Ammon's horn (tissue), 1 donor: ENCODE data around the gene RNASE4.
"Not testable (repeated sequence)": the region's sequence is repeated elsewhere in the genome, so short reads cannot be mapped to it uniquely, and the experiment has no call there.

Experiments
- DNase-seq: peaks from one replicate; pipeline ENCODE4 v3.0.0-alpha.2; 2016; ENCODE audit warnings: low spot score

Gene RNASE4, protein sequence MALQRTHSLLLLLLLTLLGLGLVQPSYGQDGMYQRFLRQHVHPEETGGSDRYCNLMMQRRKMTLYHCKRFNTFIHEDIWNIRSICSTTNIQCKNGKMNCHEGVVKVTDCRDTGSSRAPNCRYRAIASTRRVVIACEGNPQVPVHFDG

GRCh38 chr14:20683891-20684661, at the start of gene RNASE4:
Gene RNASE4 (plus strand): TSS chr14:20684560. CDS start chr14:20699372, 14,812 bp downstream.
- peak; percentile 74 for DNase-seq

DNA sequence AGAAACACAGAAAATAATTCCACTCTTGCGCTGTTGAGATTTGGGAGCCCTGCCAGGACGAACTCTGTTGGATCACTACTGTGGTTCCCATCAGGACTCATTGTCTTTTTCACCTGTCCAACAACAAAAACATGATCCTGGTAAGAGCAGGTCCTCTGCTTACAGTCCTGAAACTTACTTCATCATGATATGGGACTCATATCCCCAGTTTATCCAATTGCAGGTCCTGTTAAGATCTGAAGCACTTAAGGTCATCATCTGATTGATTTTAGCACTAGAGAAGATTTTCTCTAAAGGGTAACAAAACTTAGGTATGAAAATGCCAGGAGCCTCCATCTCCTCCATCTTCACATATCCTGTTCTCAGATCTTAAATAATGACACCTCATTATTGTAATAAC, 42.8 kb upstream of the RNASE4 start, which contains the start of gene OR6S1:
Gene OR6S1, minus strand, starts transcription at position 101 of the 400 bp plus-strand sequence. Its CDS starts 0 bp downstream, at position 101.
- no peak for DNase-seq

DNA sequence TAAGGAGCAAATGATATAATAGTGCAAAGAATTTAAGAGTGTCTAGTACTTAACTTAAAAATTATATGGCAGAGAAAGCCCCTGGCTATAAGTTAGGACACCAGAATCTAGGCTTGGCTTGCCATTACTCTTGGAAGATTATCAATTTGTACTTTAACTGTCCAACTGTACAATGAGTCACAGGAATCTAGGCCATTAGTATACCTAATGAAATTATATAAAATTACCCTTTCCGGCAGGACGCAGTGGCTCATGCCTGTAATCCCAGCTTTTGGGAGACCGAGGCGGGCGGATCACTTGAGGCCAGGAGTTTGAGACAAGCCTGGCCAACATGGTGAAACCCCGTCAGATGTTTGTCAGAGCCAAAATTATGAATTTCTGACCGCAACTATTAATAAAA, 42.2 kb upstream of the RNASE4 start:
- no peak for DNase-seq

GRCh38 chr14:20642755-20643154, 41.6 kb upstream of the RNASE4 start:
- not testable (repeated sequence) for DNase-seq

GRCh38 chr14:20644520-20644919, 39.8 kb upstream of the RNASE4 start:
- DNase-seq: no peak

DNA sequence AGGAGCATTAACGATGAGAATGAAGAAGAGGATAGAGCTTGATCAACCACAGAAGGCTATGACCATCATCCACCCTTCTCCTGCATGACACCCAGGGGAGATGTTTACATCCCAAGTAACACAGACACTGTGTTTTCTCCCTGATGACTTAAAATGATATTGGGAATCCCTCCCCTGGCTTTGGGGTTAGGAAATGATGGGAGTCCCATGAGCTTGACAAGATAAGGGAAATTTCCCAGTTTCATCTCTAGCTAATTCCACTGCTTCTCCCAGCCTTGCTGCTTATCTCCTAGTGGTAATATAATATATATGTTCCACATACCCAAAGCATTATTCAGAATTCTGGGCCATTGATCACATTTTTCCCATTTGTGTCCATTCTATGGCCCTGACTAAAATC, 38.9 kb upstream of the RNASE4 start:
- no peak for DNase-seq

- peak; percentile 35 for DNase-seq
Observed at GRCh38 chr14:20652996-20653975, 31.1 kb upstream of the RNASE4 start.

DNA sequence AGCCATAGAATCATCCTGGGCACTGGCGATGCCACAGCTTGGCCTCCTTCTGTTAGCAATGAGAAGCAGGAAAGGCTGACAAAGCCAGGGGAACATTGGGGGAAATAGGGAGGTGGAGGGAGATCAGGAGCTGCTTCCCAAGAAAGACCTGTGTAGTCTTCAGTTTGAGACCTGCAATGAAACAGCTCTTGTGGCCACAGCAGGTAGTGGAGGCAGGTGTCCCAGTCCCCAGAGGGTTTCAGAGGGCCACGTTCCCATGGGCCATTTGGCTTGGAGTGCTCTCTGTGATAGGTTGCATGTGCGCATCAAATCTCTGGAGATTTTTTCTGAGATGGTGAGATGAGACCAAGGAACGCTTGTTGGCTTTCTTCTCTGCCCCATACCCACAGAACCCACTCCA, 28.5 kb upstream of the RNASE4 start:
- DNase-seq: no peak

DNA sequence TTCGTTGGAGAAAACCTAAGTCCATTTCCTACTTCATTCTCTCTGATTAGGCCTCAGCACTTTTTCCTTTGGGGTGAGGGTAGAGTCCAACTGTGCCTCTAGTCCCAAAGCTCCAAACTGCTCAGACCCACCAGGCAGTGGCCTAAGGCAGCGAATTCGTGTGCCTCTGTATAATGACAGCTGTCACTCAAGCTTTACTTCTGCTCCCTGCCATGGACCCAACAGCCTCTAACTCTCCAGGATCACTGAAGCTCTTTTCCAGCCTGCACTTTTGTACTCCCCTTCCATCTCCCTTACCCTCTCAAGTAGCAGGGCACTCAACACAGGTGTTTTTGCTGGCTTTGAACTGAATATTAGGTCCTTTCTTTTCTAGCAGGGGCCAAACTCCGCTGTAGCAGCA, 28.1 kb upstream of the RNASE4 start:
- no peak for DNase-seq

DNA sequence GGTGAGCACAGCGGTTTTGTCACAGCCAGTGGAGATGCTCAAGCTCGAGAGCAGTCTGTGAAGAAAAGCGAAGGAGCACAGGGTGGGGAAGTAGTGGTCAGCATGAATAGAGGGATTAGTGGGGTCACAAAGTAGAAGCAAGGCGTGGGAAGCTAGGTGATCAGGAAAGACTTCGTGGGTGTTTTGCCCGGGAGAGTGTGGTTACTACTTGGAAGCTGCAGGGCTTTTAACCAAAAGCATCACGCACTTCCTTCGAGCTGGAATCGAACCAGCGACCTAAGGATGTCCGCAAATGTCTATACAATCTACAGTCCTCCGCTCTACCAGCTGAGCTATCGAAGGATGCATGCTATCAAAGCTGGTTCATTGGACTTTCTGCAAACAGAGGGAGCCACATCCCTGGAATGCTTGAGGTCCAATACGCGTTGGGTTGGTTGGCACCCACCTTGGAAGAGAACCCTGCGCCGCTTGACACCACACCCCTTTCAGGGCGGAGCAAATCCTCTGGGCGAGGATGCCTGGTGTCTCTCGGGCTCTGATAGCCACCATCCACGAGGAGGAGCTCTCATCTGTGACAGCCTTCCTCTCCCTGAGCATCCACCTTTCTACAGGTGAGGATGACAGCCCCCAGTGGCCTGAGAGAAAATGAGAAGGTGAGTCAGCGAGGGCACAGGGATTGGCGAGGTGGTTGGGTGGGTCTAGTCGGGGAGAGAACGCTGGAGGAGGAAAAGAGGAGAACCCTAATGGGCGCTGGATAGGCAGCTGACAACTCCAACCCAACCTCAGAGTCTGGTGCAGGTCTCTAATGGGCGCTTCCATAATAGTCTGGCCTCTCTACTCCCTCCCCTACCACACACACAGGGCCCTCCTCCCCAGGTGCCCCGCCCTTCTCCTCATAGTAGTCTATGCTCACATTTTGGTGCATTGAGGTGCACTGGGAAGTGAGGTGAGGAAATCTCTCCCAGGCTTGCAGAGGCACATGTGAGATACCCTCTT, 26.8 kb upstream of the RNASE4 start:
- DNase-seq: no peak

DNA sequence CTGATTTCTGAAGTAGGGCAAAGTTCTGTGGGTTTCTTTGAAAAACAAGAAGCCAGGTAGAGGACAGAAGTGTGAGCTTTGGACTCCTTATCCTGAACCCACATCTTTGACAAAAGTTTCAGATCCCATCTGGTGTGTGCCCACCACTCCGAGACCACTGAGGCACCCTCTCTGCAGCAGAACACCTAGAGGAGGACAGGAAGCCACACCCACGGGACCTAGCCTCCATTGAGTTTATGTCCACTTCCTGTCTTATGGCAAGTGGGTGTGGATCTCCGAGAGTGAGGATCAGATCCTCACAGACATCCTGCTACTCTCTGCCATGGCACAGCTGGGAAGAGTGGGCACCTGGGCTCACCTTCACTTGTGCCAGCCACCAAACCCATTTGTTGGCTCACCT, 26.1 kb upstream of the RNASE4 start:
- DNase-seq: no peak

DNA sequence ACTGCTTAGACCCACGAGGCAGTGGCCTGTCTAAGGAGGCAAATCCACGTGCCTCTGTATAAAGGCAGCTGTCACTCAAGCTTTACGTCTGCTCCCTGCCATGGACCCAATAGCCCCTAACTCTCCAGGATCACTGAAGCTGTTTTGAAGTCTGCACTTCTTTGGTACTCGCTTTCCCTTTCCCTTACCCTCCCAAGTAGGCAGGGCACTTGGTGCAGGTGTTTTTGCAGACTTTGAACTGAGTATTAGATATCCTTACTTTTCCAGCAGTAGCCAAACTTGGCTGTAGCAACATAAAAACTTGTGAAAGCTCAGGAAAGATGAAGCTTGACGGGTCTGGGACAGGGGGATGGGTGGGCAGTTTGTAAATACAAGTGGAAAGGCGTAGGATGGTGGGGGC, 25.0 kb upstream of the RNASE4 start:
- DNase-seq: no peak

DNA sequence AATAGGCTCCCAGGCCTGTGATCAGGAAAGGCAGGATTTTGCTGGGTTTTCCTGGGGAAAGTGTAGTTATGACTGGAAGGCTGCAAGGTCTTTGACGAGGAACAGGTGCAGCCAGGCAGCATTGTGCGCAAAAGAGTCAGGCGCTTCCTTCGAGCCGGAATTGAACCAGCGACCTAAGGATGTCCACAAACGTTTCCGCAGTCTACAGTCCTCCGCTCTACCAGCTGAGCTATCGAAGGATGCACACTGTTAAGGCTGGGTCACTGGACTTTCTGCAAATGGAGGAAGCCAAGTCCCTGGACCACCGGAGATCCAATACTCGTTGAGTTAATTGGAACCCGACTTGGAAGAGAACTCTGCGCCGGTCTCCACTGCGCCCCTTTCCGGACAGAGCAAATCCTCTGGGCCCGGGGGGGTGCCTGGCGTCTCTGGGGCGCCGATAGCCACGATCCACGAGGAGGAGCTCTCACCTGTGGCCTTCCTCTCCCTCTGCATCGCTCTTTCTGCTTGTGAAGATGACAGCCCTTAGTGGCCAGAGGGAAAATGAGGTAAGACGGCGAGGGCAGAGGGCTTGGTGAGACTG, 24.5 kb upstream of the RNASE4 start:
- no peak for DNase-seq

DNA sequence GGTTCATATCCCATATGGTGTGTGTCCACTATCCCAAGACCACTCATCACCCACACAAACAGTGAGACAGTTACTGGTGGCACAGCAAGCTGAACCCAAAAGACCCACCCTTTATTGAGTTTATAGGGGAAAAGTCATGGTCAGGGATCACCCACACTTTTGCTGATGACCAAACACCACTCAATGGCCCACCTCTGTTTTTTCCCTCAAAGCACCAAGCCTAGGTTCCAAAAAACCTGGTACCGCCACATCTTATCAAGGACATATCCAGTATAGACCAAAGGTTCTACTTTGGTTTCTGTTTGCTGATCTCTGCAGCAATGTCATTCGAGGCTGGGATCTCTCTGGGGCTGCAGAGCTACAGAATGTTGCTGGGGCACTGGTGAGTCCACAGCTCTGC, 23.2 kb upstream of the RNASE4 start:
- no peak for DNase-seq

DNA sequence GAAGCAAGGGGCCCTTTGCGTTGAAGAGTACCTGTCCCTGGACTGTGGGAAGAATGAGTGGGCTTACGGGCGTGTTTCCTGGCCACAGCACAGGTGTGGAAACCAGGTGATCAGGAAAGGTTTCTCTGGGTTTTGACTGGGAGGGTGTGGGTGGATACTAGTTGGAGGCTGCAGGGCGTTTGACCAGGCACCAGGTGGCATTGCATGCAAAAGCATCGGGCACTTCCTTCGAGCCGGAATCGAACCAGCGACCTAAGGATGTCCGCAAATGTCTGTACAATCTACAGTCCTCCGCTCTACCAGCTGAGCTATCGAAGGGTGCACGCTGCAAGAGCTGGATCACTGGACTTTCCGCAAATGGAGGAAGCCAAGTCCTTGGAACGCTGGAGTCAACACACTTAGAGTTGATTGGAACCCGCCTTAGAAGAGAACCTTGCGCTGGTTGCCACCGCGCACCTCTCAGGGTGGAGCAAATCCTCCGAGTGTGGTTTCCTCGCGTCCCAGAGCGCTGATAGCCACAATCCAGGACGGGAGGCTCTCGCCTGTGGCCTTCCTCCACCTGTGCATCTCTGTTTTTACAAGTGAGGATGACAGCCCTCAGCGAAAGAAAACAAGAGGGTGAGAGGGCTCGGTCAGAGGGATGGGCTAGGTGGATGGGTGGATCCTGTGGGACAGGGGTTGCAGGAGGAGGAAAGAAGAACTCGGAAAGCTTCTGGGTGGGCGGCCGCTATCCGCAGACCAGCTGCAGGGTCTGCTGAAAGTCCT, 21.2 kb upstream of the RNASE4 start:
- peak; percentile 60 for DNase-seq

DNA sequence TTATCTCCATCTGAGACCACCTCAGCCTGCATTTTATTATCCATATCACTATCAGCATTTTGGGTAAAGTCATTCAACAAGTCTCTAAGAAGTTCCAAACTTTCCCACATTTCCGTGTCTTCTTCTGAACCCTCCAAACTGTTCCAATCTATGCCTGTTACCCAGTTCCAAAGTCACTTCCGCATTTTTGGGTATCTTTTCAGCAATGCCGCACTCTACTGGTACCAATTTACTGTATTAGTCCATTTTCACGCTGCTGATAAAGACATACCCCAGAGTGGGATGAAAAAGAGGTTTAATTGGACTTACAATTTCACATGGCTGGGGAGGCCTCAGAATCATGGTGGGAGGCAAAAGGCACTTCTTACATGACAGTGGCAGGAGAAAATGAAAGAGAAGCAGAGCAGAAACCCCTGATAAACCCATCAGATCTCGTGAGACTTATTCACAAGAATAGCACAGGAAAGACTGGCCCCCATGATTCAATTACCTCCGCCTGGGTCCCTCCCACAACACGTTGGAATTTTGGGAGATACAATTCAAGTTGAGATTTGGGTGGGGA, 17.9 kb upstream of the RNASE4 start:
- DNase-seq: not testable (repeated sequence)

DNA sequence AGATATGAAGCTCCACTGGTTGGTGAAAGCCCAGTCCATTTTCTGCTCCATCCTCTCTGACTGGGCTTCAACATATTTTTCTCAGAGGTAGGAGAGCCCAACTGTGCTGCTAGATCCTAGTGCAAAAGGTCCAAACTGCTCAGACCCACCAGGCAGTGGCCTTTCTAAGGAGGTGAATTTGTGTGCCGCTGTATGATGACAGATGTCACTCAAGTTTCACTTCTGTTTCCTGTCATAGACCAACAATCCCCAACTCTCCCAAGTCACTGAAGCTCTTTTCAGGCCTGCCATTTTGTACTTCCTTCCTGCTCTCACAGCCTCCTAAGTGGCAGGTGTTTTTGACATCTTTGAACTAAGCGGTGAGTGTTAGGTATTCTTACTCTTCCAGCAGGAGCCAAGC, 16.4 kb upstream of the RNASE4 start:
- no peak for DNase-seq

DNA sequence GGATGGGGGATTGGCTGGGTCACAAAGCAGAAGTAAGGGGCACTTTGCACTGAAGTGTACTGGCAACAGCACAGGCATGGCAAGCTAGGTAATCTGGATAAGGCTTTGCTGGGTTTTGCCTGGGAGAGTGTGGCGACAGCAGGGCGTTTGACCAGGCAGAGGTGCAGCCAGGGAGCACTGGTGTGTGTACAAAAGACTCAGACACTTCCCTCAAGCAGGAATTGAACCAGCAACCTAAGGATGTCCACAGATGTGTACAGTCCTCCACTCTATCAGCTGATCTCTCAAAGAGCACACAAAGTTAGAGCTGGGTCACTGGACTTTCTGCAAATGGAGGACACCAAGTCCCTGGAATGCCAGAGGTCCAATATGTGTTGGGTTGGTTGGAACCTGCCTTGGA, 15.4 kb upstream of the RNASE4 start:
- DNase-seq: no peak

DNA sequence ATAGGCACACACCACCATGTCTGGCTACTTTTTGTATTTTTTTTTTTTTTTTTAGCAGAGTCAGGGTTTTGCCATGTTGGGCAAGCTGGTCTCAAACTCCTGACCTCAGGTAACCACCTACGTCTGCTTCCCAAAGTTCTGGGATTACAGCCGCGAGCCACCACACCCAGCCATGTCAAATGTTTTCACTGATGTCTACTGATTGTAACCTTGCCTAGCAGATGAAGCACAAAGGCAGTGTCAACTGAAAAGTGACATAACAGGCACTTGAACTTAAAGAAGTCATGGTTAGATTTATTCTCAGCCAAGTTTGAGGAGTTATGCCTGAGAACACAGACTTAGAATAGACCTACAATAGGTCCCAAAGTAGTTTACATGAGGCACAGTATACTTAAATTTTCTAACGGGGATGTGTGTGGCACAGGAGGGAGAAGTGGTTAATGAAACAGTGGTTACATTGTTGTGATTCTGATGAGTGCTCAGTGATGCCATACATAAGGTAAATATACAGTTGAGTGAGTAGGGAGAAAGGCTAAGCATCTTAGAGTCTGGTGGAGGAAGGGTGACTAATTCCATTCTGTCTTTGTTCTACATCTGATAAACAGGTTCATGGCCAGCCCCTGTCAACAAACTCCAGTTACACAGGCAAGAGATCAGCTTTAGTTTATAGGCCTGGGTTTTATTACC, 12.6 kb upstream of the RNASE4 start:
- no peak for DNase-seq
